K562 (cell line): ENCODE results near the gene KLHL22. TPM values are rescaled to one million over a fixed set of nuclear protein-coding genes. Genes with fewer than 3 reads are reported as not detected.

Experiments
- ATAC-seq: fragments of 200-7000 bp; cut with Tn5 transposase; 3 replicates; pipeline ENCODE4 v1.9.1; 2020; ENCODE audit warnings: moderate library complexity
- BruUV-seq: library from RNA; stranded (reverse); fragments of 400-500 nt; replicated peaks from 2 replicates; lab custom pipeline; 2021; lab: Mats Ljungman, UMichigan
- CTCF ChIA-PET: fragments of 300-600 bp; formaldehyde crosslinking; extraction: SDS; loops from one replicate; lab custom pipeline; 2021; ENCODE audit warnings: low intra/inter-chr PET ratio; lab: Yijun Ruan, JAX
- POLR2A ChIA-PET: fragments of 300-600, 350-650 bp; sonication (Branson Sonifier 250); formaldehyde crosslinking; extraction: SDS; loops from one replicate; lab custom pipeline; 2021; ENCODE audit warnings: antibody characterized with exemption, inconsistent platforms; lab: Yijun Ruan, JAX
- DNase-seq, 4 experiments: peaks; one replicate each; pipeline versions ENCODE4 v3.0.0 to v3.0.0-alpha.2; 2011 to 2018; ENCODE audit warnings: low spot score in 3 of 4, mixed read lengths in 3 of 4; ENCODE audit errors: extremely low read depth in 1 of 4
- FAIRE-seq: peaks from 2 replicates; lab custom pipeline; 2011; peaks lifted over from hg19 to GRCh38; lab: Jason Lieb, UNC
- H2AFZ ChIP-seq: 2 replicates; pipeline ENCODE4 v1.6.0; 2011; ENCODE audit warnings: low read depth, low read length, control low read depth, inconsistent platforms
- H3K27ac ChIP-seq: fragments of 200-600 bp; 3 replicates; pipeline ENCODE4 v1.8.0; 2011; ENCODE audit warnings: low read depth, mild to moderate bottlenecking, control low read depth, inconsistent platforms, low read length, moderate library complexity, mixed read lengths; ENCODE audit errors: extremely low read depth
- H3K27me3 ChIP-seq, 2 experiments: fragments of 300-600 bp in 1 of 2; 2 replicates in 1 of 2; 3 replicates in 1 of 2; pipeline versions ENCODE4 v1.6.0 to v1.8.0; 2011; ENCODE audit warnings: inconsistent platforms in 2 of 2, low read length in 2 of 2, mild to moderate bottlenecking in 1 of 2, mixed read lengths in 1 of 2, moderate library complexity in 1 of 2; ENCODE audit not compliant: control insufficient read depth in 2 of 2, insufficient read depth in 2 of 2
- H3K36me3 ChIP-seq: fragments of 300-600 bp; 3 replicates; pipeline ENCODE4 v1.8.0; 2011; ENCODE audit warnings: mild to moderate bottlenecking, low read length, inconsistent platforms; ENCODE audit not compliant: control insufficient read depth, insufficient read depth
- H3K4me1 ChIP-seq, 2 experiments: fragments of 200-600 bp in 1 of 2; replicated peaks in 1 of 2; 2 replicates in 1 of 2; 3 replicates in 1 of 2; pipeline versions ENCODE4 v1.5.1 to v1.8.0; 2011; ENCODE audit warnings: inconsistent platforms in 2 of 2, low read length in 2 of 2, mild to moderate bottlenecking in 1 of 2, mixed read lengths in 1 of 2, moderate library complexity in 1 of 2; ENCODE audit not compliant: control insufficient read depth in 2 of 2, insufficient read depth in 2 of 2
- H3K4me2 ChIP-seq: 2 replicates; pipeline ENCODE4 v1.6.1; 2011; ENCODE audit warnings: low read length, control low read depth, inconsistent platforms, mixed read lengths; ENCODE audit not compliant: insufficient read depth
- H3K4me3 ChIP-seq: fragments of 200-600 bp; sonication (generic), shearing (Covaris generic); 2 replicates; pipeline ENCODE4 v1.5.1; 2016; ENCODE audit warnings: control low read depth, inconsistent platforms
- H3K79me2 ChIP-seq: fragments of 200-600 bp; 3 replicates; pipeline ENCODE4 v1.8.0; 2011; ENCODE audit warnings: low read length, inconsistent platforms; ENCODE audit not compliant: control insufficient read depth, insufficient read depth
- H3K9ac ChIP-seq, 2 experiments: 2 replicates each; pipeline versions ENCODE4 v1.6.0 to v1.6.1; 2011; ENCODE audit warnings: low read depth in 2 of 2, low read length in 2 of 2, control low read depth in 1 of 2, inconsistent platforms in 1 of 2, mild to moderate bottlenecking in 1 of 2, mixed read lengths in 1 of 2; ENCODE audit not compliant: insufficient read depth in 1 of 2
- H3K9me1 ChIP-seq: one replicate; pipeline ENCODE4 v1.6.0; 2011; ENCODE audit warnings: inconsistent platforms, mild to moderate bottlenecking, low read length, moderate library complexity; ENCODE audit not compliant: control insufficient read depth, insufficient read depth
- H3K9me3 ChIP-seq: replicated peaks from 2 replicates; pipeline ENCODE4 v1.5.1; 2011; ENCODE audit warnings: low read depth, low read length, inconsistent platforms; ENCODE audit not compliant: control insufficient read depth, insufficient read depth
- H4K20me1 ChIP-seq: replicated peaks from 2 replicates; pipeline ENCODE4 v1.6.1; 2011; ENCODE audit warnings: low read length, inconsistent platforms, mixed read lengths; ENCODE audit not compliant: control insufficient read depth, insufficient read depth
- ARID3B ChIP-seq: fragments of 250-450 bp; sonication (Bioruptor Pico); IDR thresholded peaks from 2 replicates; pipeline ENCODE4 v1.4.0; 2020; ENCODE audit warnings: borderline replicate concordance
- CHAMP1 ChIP-seq: fragments of 450-650 bp; IDR thresholded peaks from 2 replicates; pipeline ENCODE4 v1.6.1; 2016; ENCODE audit warnings: mild to moderate bottlenecking
- CREM ChIP-seq: IDR thresholded peaks from 2 replicates; pipeline ENCODE4 v1.6.1; 2014; ENCODE audit warnings: antibody characterized with exemption, low read depth
- HNRNPK ChIP-seq: fragments of 200-400 bp; formaldehyde crosslinking; IDR thresholded peaks from one replicate; pipeline ENCODE4 v1.6.1; 2018; ENCODE audit warnings: mild to moderate bottlenecking, low read depth, low read length; ENCODE audit not compliant: poor library complexity, severe bottlenecking
- MAFK ChIP-seq: IDR thresholded peaks from 2 replicates; pipeline ENCODE4 v1.6.1; 2011; ENCODE audit warnings: low read length, improper control_type of control experiment
- MCM7 ChIP-seq, 2 experiments: fragments of 450-650 bp; IDR thresholded peaks; 2 replicates each; pipeline ENCODE4 v1.6.1; 2016 to 2018
- MEF2A ChIP-seq: IDR thresholded peaks from 2 replicates; pipeline ENCODE4 v1.6.1; 2011; ENCODE audit warnings: low read depth, mild to moderate bottlenecking, low read length, moderate library complexity; ENCODE audit not compliant: control insufficient read depth
- MYC ChIP-seq, 2 experiments: fragments of 250-450 bp in 1 of 2; sonication (Bioruptor Pico) in 1 of 2; IDR thresholded peaks; 2 replicates each; pipeline versions ENCODE4 v1.5.1 to v1.6.1; 2012 to 2021; ENCODE audit warnings: low read depth in 2 of 2, borderline replicate concordance in 1 of 2, improper control_type of control experiment in 1 of 2, low read length in 1 of 2, mild to moderate bottlenecking in 1 of 2, moderate library complexity in 1 of 2
- PTBP1 ChIP-seq: fragments of 200-400 bp; formaldehyde crosslinking; IDR thresholded peaks from 2 replicates; pipeline ENCODE4 v1.6.1; 2017; ENCODE audit warnings: low read depth, low read length
- SIRT6 ChIP-seq: IDR thresholded peaks from one replicate; pipeline ENCODE4 v1.6.1; 2012; ENCODE audit warnings: low read depth, mild to moderate bottlenecking, control low read depth, inconsistent platforms, low read length, moderate library complexity
- SMAD3 ChIP-seq: fragments of 450-650 bp; formaldehyde crosslinking; conservative IDR thresholded peaks from 2 replicates; pipeline ENCODE4 v1.4.0; 2020; ENCODE audit warnings: mild to moderate bottlenecking
- SMC3 ChIP-seq: conservative IDR thresholded peaks from 2 replicates; pipeline ENCODE4 v1.6.1; 2011; ENCODE audit warnings: low read depth, low read length, improper control_type of control experiment; ENCODE audit not compliant: insufficient read depth
- ZBED1 ChIP-seq: IDR thresholded peaks from 2 replicates; pipeline ENCODE4 v1.6.1; 2014
- ZKSCAN1 ChIP-seq: fragments of 150-350 bp; IDR thresholded peaks from 2 replicates; pipeline ENCODE4 v1.6.1; 2016; ENCODE audit warnings: low read depth, low read length
- ZNF282 ChIP-seq: sonication (generic); formaldehyde crosslinking; IDR thresholded peaks from 2 replicates; pipeline ENCODE4 v1.8.1; 2023; ENCODE audit warnings: missing genetic modification reagents
- ZNF324 ChIP-seq: fragments of 250-450 bp; sonication (Bioruptor Pico); IDR thresholded peaks from 2 replicates; pipeline ENCODE4 v1.4.0; 2020; ENCODE audit warnings: mild to moderate bottlenecking
- WGBS: fragments of 100-300 bp; shearing (Covaris generic); methylation state at CpG from one replicate; pipeline ENCODE4 v1.1.6; 2016; ENCODE audit warnings: low coverage, mixed read lengths; ENCODE audit not compliant: insufficient coverage; ENCODE audit errors: missing lambda C conversion rate; 5-methylcytosine and 5-hydroxymethylcytosine counted together
- in situ Hi-C: fragments of 300-500 bp; cut with MboI; formaldehyde crosslinking; loops from 4 replicates; pipeline ENCODE4 v1.15.0; 2018; ENCODE audit warnings: inconsistent platforms, mixed read lengths
- intact Hi-C: fragments of 100-400 bp; cut with micrococcal nuclease; formaldehyde crosslinking; loops from 2 replicates; pipeline ENCODE4 v1.14.2; 2022
- polyA plus RNA-seq, 8 experiments: library from polyadenylated mRNA; depleted of rRNA in 4 of 8; stranded (reverse) in 5 of 8; unstranded in 3 of 8; fragments of >200 nt; fragmentation: Nextera tagmentation in 2 of 8; fragmentation: Illumina TruSeq in 1 of 8; extraction: Ambion mirVana in 2 of 8; extraction: Trizol in 1 of 8; gene quantifications; 2 replicates each; pipeline versions ENCODE4 v1.2.1 to v1.2.3, GENCODE V29; 2011 to 2014; ENCODE audit warnings: inconsistent platforms in 1 of 8, missing spikeins in 1 of 8
- total RNA-seq, 7 experiments: library from RNA; depleted of rRNA in 6 of 7; stranded (reverse); fragments of >200 nt in 6 of 7; fragmentation: Illumina TruSeq in 2 of 7; extraction: Trizol in 2 of 7; gene quantifications; 2 replicates each; pipeline versions ENCODE4 v1.2.1 to v1.2.3, GENCODE V29; 2011 to 2021; ENCODE audit warnings: low replicate concordance in 1 of 7
- TF ChIP-seq, protein P1 (sequence below), 3 experiments: fragments of 200-800 bp in 1 of 3; sonication (Bioruptor generic) in 1 of 3; sonication (generic) in 1 of 3; formaldehyde crosslinking in 1 of 3; IDR thresholded peaks; 2 replicates each; pipeline versions ENCODE4 v1.6.1 to v1.8.0; 2016 to 2022; ENCODE audit warnings: mild to moderate bottlenecking in 2 of 3, missing compliant biosample characterization in 2 of 3, missing genetic modification characterization in 2 of 3, missing genetic modification reagents in 1 of 3

The KLHL22 gene
- total and polyA plus RNA-seq, 9 of the 15 experiments (the other 6 are each of a cell fraction or from before 2014, with no cell fraction given), result 1.3 to 25.6 (median 15.2) TPM

GRCh38 chr22:20431511-20432192 lies 63.9 kb downstream of the KLHL22 start:
- H3K27me3 ChIP-seq, result peaks cover 46 to 87% of the 10 kb centered on the region in 2 experiments
- no peaks in the 10 kb centered on the region for H3K36me3 ChIP-seq
- DNase-seq, result peak in 3 of 4 experiments; percentile 73 to 87 (median 86)
- no peaks in the 10 kb centered on the region for H3K79me2 ChIP-seq
- no peak for ATAC-seq
- no peak for FAIRE-seq
- no peaks in the 10 kb centered on the region for H3K9me3 ChIP-seq
- no peak overlapping the region for H3K4me3 ChIP-seq
- in situ Hi-C loops, result no loop called here
- peaks cover 12% of the 10 kb centered on the region for H3K9me1 ChIP-seq
- WGBS, result 43% methylated on average over 50 of the region's 50 CpGs
- H4K20me1 ChIP-seq, result peaks cover 55% of the 10 kb centered on the region
- ChIA-PET POLR2A (interaction anchor here (0.5 to 6.6 kb wide), 7 partner anchors 11 to 115 kb away, joined by 3 to 46 read pairs (median 4); no protein-coding TSS in a partner anchor), CTCF (no interaction called here)
- peak overlapping the region in 1 of 2 experiments; percentile 23; a peak in 1 of 4 replicates for H3K9ac ChIP-seq
- H3K4me1 ChIP-seq, result peaks cover 12 to 47% of the 10 kb centered on the region in 2 experiments
- intact Hi-C loops, result no loop called here
- H3K4me2 ChIP-seq, result no peak overlapping the region
- H2AFZ ChIP-seq, result no peak overlapping the region
- no TSS peak for BruUV-seq
- H3K27ac ChIP-seq, result no peak overlapping the region
- TF ChIP-seq ZNF282 (CRISPR knock-in tag) (peak; percentile 65; the same call in 1 of the 2 replicates), HNRNPK (peak; percentile 7), ARID3B (no peak), MAFK (no peak), ZKSCAN1 (no peak), ZBED1 (no peak), SIRT6 (no peak), SMAD3 (CRISPR knock-in tag) (no peak), MYC (IDR thresholded peaks at IDR 0.05; ENCODE audit: low read depth, low read length) (peak; percentile 35; the same call in 1 of the 2 replicates), MYC (CRISPR knock-in tag; IDR thresholded peaks at IDR 0.05; ENCODE audit: borderline replicate concordance, low read depth) (no peak), MCM7 (IDR thresholded peaks at IDR 0.05) (no peak), ZNF324 (no peak), MEF2A (no peak), SMC3 (0 out of 2 replicates have a peak, but pooled peaks have one; percentile 29), PTBP1 (no peak), CHAMP1 (no peak), CREM (no peak)
- TF ChIP-seq, protein P1, sequence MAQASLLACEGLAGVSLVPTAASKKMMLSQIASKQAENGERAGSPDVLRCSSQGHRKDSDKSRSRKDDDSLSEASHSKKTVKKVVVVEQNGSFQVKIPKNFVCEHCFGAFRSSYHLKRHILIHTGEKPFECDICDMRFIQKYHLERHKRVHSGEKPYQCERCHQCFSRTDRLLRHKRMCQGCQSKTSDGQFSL (CRISPR knock-in tag; IDR thresholded peaks at IDR 0.05), result peak; percentile 84
- TF ChIP-seq, protein P1 (tag; IDR thresholded peaks at IDR 0.05), result no peak
